Neural cell (in vitro differentiated cells): ENCODE results near the gene DMRT1. TPM values are rescaled to one million over a fixed set of nuclear protein-coding genes. Genes with fewer than 3 reads are reported as not detected.

Source experiments
- H2AFZ ChIP-seq: fragments of 200-600, 300-800 bp; sonication (generic), shearing (Covaris generic); 2 replicates; pipeline ENCODE4 v1.6.0; 2014; ENCODE audit warnings: low read depth, mild to moderate bottlenecking, antibody characterized with exemption, low read length, moderate library complexity
- H3F3A ChIP-seq: fragments of 200-600 bp; shearing (Covaris generic); 2 replicates; pipeline ENCODE4 v1.6.1; 2016; ENCODE audit warnings: mild to moderate bottlenecking, moderate library complexity, mixed read lengths, antibody characterized with exemption, low read length; ENCODE audit not compliant: insufficient read depth, poor library complexity, severe bottlenecking
- H3K27ac ChIP-seq: fragments of 200-600, 300-800 bp; sonication (generic), shearing (Covaris generic); 2 replicates; pipeline ENCODE4 v1.5.1; 2014; ENCODE audit warnings: mild to moderate bottlenecking, low read length, moderate library complexity
- H3K27me3 ChIP-seq: fragments of 300-800, 200-600 bp; sonication (generic), shearing (Covaris generic); 2 replicates; pipeline ENCODE4 v1.6.0; 2014; ENCODE audit warnings: mild to moderate bottlenecking, low read depth, low read length, moderate library complexity; ENCODE audit not compliant: insufficient read depth
- H3K36me3 ChIP-seq: fragments of 300-800, 200-600 bp; sonication (generic), shearing (Covaris generic); 2 replicates; pipeline ENCODE4 v1.5.1; 2014; ENCODE audit warnings: mild to moderate bottlenecking, antibody characterized with exemption, low read length, moderate library complexity; ENCODE audit not compliant: insufficient read depth
- H3K4me2 ChIP-seq: fragments of 300-800, 200-600 bp; sonication (generic), shearing (Covaris generic); 2 replicates; pipeline ENCODE4 v1.6.0; 2014; ENCODE audit warnings: mild to moderate bottlenecking, low read length
- H3K4me3 ChIP-seq: fragments of 300-800, 200-600 bp; sonication (generic), shearing (Covaris generic); 2 replicates; pipeline ENCODE4 v1.5.1; 2014; ENCODE audit warnings: mild to moderate bottlenecking, low read length, moderate library complexity
- H3K79me2 ChIP-seq: fragments of 200-600 bp; shearing (Covaris generic); replicated peaks from 2 replicates; pipeline ENCODE4 v1.6.0; 2014; ENCODE audit warnings: mild to moderate bottlenecking, low read length, moderate library complexity; ENCODE audit not compliant: insufficient read depth
- H3K9ac ChIP-seq: fragments of 300-800, 200-600 bp; sonication (generic), shearing (Covaris generic); 2 replicates; pipeline ENCODE4 v1.6.1; 2016; ENCODE audit warnings: mild to moderate bottlenecking, low read length, mixed read lengths
- H3K9me2 ChIP-seq: fragments of 200-600 bp; shearing (Covaris generic); 2 replicates; pipeline ENCODE4 v1.6.1; 2016; ENCODE audit warnings: mild to moderate bottlenecking, low read length, mixed read lengths; ENCODE audit not compliant: insufficient read depth
- H3K9me3 ChIP-seq: fragments of 200-600, 300-800 bp; sonication (generic), shearing (Covaris generic); 2 replicates; pipeline ENCODE4 v1.6.1; 2016; ENCODE audit warnings: mild to moderate bottlenecking, mixed run types, low read length, moderate library complexity, mixed read lengths
- H4K20me1 ChIP-seq: fragments of 200-600 bp; shearing (Covaris generic); 2 replicates; pipeline ENCODE4 v1.6.1; 2016; ENCODE audit warnings: mild to moderate bottlenecking, mixed run types; ENCODE audit not compliant: insufficient read depth
- EP300 ChIP-seq: fragments of 450-650 bp; conservative IDR thresholded peaks from 2 replicates; pipeline ENCODE4 v1.6.1; 2014; ENCODE audit warnings: antibody characterized with exemption, mild to moderate bottlenecking, moderate library complexity; ENCODE audit not compliant: poor library complexity, severe bottlenecking
- EZH2 ChIP-seq: fragments of 200-600, 300-800 bp; shearing (Covaris generic), sonication (generic); IDR thresholded peaks from 2 replicates; pipeline ENCODE4 v1.6.1; 2014; ENCODE audit warnings: antibody characterized with exemption, low read length, borderline replicate concordance, mild to moderate bottlenecking; ENCODE audit not compliant: insufficient read depth, poor library complexity, severe bottlenecking
- MXI1 ChIP-seq: fragments of 450-650 bp; conservative IDR thresholded peaks from 2 replicates; pipeline ENCODE4 v1.6.1; 2014; ENCODE audit warnings: antibody characterized with exemption, mild to moderate bottlenecking; ENCODE audit not compliant: poor library complexity, severe bottlenecking
- POLR2AphosphoS5 ChIP-seq: IDR thresholded peaks from 2 replicates; pipeline ENCODE4 v1.6.1; 2012
- RAD21 ChIP-seq: fragments of 450-650 bp; conservative IDR thresholded peaks from 2 replicates; pipeline ENCODE4 v1.6.1; 2014; ENCODE audit warnings: antibody characterized with exemption, mild to moderate bottlenecking, moderate library complexity
- SMC3 ChIP-seq: fragments of 450-650 bp; conservative IDR thresholded peaks from 2 replicates; pipeline ENCODE4 v1.6.1; 2014; ENCODE audit warnings: antibody characterized with exemption, mild to moderate bottlenecking, moderate library complexity; ENCODE audit not compliant: poor library complexity
- TAF1 ChIP-seq: IDR thresholded peaks from 2 replicates; pipeline ENCODE4 v1.6.1; 2012; ENCODE audit warnings: low read depth
- polyA plus RNA-seq: library from polyadenylated mRNA; depleted of rRNA; stranded (reverse); fragments of >200 nt; gene quantifications from 2 replicates; pipeline ENCODE4 v1.2.3, GENCODE V29; 2014
- TF ChIP-seq, protein P1 (sequence below): fragments of 450-650 bp; IDR thresholded peaks from 2 replicates; pipeline ENCODE4 v1.5.1; 2014; ENCODE audit warnings: antibody characterized with exemption, mild to moderate bottlenecking, moderate library complexity; ENCODE audit not compliant: poor library complexity, severe bottlenecking
- TF ChIP-seq, protein P2 (sequence below): IDR thresholded peaks from 2 replicates; pipeline ENCODE4 v1.6.1; 2012; ENCODE audit warnings: borderline replicate concordance

Gene DMRT1
- polyA plus RNA-seq, 1 donor from 2014 or later = 0.26 TPM

DNA sequence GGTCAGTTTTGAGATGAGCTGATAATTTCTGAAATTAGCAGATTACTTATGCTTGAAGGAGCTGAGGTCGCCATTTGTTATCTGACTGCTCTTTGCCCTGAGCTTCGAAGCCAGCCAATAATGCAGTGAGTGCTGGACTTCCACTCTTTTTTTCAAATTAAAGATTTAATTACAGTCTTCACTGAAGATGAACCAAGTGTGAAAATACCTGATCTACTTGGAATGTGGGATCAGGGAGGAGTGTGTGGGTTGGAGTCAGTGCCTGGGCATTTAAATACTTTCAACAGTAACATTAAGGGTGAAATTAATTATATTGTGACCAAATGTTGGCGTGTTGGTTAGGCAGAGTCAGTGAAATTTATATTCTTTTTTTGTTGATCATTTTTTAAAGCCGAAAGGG is 111.0 kb downstream of the DMRT1 start:
- H3K4me2 ChIP-seq = no peak overlapping the region

DNA sequence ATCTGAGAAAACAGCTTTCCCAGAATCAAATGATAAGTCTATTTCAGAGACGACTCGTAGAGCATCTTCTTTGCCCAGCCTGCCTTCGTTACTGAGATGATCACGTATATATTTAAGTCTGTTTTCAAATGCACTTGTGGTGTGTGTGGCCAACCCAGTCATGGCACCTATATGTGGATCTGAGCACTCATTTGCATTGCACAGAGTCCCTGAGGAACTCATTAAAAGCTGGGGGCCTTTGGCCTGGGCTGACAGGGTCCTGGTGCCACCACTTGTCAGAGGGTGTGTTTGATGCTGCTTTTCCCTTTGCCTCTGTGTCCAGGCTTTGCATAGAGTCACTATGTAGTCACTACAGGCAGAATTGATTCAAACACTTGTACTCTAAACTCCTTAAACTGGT is 117.6 kb downstream of the DMRT1 start:
- Histone ChIP-seq H4K20me1 (no peaks in the 10 kb centered on the region), H3K27me3 (peaks cover 32% of the 10 kb centered on the region), H3F3A (no peaks in the 10 kb centered on the region), H3K9ac (no peak overlapping the region), H3K4me2 (no peak overlapping the region), H3K36me3 (no peaks in the 10 kb centered on the region), H3K9me2 (no peaks in the 10 kb centered on the region), H3K27ac (no peak overlapping the region), H3K79me2 (no peaks in the 10 kb centered on the region), H2AFZ (no peak overlapping the region), H3K4me3 (no peak overlapping the region), H3K9me3 (no peaks in the 10 kb centered on the region)
- TF ChIP-seq, protein P1, sequence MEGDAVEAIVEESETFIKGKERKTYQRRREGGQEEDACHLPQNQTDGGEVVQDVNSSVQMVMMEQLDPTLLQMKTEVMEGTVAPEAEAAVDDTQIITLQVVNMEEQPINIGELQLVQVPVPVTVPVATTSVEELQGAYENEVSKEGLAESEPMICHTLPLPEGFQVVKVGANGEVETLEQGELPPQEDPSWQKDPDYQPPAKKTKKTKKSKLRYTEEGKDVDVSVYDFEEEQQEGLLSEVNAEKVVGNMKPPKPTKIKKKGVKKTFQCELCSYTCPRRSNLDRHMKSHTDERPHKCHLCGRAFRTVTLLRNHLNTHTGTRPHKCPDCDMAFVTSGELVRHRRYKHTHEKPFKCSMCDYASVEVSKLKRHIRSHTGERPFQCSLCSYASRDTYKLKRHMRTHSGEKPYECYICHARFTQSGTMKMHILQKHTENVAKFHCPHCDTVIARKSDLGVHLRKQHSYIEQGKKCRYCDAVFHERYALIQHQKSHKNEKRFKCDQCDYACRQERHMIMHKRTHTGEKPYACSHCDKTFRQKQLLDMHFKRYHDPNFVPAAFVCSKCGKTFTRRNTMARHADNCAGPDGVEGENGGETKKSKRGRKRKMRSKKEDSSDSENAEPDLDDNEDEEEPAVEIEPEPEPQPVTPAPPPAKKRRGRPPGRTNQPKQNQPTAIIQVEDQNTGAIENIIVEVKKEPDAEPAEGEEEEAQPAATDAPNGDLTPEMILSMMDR = no peak
- TF ChIP-seq RAD21 (no peak), MXI1 (no peak), POLR2AphosphoS5 (no peak), EZH2 (no peak), TAF1 (no peak)
- TF ChIP-seq, protein P2, sequence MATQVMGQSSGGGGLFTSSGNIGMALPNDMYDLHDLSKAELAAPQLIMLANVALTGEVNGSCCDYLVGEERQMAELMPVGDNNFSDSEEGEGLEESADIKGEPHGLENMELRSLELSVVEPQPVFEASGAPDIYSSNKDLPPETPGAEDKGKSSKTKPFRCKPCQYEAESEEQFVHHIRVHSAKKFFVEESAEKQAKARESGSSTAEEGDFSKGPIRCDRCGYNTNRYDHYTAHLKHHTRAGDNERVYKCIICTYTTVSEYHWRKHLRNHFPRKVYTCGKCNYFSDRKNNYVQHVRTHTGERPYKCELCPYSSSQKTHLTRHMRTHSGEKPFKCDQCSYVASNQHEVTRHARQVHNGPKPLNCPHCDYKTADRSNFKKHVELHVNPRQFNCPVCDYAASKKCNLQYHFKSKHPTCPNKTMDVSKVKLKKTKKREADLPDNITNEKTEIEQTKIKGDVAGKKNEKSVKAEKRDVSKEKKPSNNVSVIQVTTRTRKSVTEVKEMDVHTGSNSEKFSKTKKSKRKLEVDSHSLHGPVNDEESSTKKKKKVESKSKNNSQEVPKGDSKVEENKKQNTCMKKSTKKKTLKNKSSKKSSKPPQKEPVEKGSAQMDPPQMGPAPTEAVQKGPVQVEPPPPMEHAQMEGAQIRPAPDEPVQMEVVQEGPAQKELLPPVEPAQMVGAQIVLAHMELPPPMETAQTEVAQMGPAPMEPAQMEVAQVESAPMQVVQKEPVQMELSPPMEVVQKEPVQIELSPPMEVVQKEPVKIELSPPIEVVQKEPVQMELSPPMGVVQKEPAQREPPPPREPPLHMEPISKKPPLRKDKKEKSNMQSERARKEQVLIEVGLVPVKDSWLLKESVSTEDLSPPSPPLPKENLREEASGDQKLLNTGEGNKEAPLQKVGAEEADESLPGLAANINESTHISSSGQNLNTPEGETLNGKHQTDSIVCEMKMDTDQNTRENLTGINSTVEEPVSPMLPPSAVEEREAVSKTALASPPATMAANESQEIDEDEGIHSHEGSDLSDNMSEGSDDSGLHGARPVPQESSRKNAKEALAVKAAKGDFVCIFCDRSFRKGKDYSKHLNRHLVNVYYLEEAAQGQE = no peak

More for the DNA sequence above, 111.0 kb downstream of the DMRT1 start:
- Histone ChIP-seq H3K27me3 (no peaks in the 10 kb centered on the region), H3K9me3 (no peaks in the 10 kb centered on the region), H2AFZ (no peak overlapping the region), H3F3A (no peaks in the 10 kb centered on the region), H3K9ac (no peak overlapping the region), H3K36me3 (no peaks in the 10 kb centered on the region), H3K4me3 (no peak overlapping the region), H3K27ac (no peak overlapping the region), H3K79me2 (no peaks in the 10 kb centered on the region), H3K9me2 (no peaks in the 10 kb centered on the region), H4K20me1 (no peaks in the 10 kb centered on the region)
- TF ChIP-seq TAF1 (no peak), MXI1 (no peak), EZH2 (no peak), RAD21 (no peak), EP300 (no peak), SMC3 (no peak)
- TF ChIP-seq, protein P1 = no peak
